NT2/D1 (cell line): ENCODE results near the gene LRRC4C.

Experiments used
- YY1 ChIP-seq: IDR thresholded peaks from 2 replicates; pipeline ENCODE4 v1.6.1; 2011; ENCODE audit not compliant: insufficient read length, insufficient read depth
- ZNF274 ChIP-seq: IDR thresholded peaks from 2 replicates; pipeline ENCODE4 v1.6.1; 2011; ENCODE audit warnings: mild to moderate bottlenecking, low read depth, low read length

- TF ChIP-seq ZNF274 (no peak), YY1 (no peak)
These were observed 223.8 kb downstream of the LRRC4C start for GRCh38 chr11:41235668-41236067.
